Measurements from ENCODE around the gene RNU1-2. TPM values are rescaled to one million over a fixed set of nuclear protein-coding genes. Genes with fewer than 3 reads are reported as not detected.
"Not testable (repeated sequence)": the region's sequence is repeated elsewhere in the genome, so short reads cannot be mapped to it uniquely, and the experiment has no call there.

The RNU1-2 gene
- total RNA-seq, 1 experiment from 2014 or later, result not detected

GRCh38 chr1:16925635-16926490, 30.1 kb downstream of the RNU1-2 start:
- no peak for DNase-seq (ENCODE audit: low read depth)

- DNase-seq (ENCODE audit: low read depth), result no peak
These were observed 30.8 kb downstream of the RNU1-2 start for GRCh38 chr1:16926491-16927073.

- no peak for DNase-seq (ENCODE audit: low read depth)
These were observed 31.5 kb downstream of the RNU1-2 start for GRCh38 chr1:16927256-16927655.

GRCh38 chr1:16927711-16928485, 32.1 kb downstream of the RNU1-2 start:
- DNase-seq (ENCODE audit: low read depth), result no peak

- DNase-seq (ENCODE audit: low read depth), result not testable (repeated sequence)
These were observed 33.6 kb downstream of the RNU1-2 start for GRCh38 chr1:16929146-16930041.

- DNase-seq (ENCODE audit: low read depth), result not testable (repeated sequence)
These were observed 35.6 kb downstream of the RNU1-2 start for GRCh38 chr1:16931206-16931934.

GRCh38 chr1:16933945-16934344, 38.2 kb downstream of the RNU1-2 start:
- DNase-seq (ENCODE audit: low read depth), result not testable (repeated sequence)

- DNase-seq (ENCODE audit: low read depth), result not testable (repeated sequence)
These were observed 40.8 kb downstream of the RNU1-2 start for GRCh38 chr1:16936580-16936979.

GRCh38 chr1:16938351-16939321, 42.9 kb downstream of the RNU1-2 start:
- no peak for DNase-seq (ENCODE audit: low read depth)

GRCh38 chr1:16939386-16940180, 43.8 kb downstream of the RNU1-2 start:
- DNase-seq (ENCODE audit: low read depth), result not testable (repeated sequence)

- DNase-seq (ENCODE audit: low read depth), result no peak
These were observed 48.3 kb downstream of the RNU1-2 start for GRCh38 chr1:16944038-16944437.

- DNase-seq (ENCODE audit: low read depth), result not testable (repeated sequence)
These were observed 49.7 kb downstream of the RNU1-2 start for GRCh38 chr1:16945512-16945911.

Other genes with a start within 250 kb of the RNU1-2 start
- gene RNU1-3, start 229.0 kb upstream of the RNU1-2 start, total RNA-seq (2014; rRNA removed; shearing (Covaris generic)), result not detected in 2 replicates
- gene RNU1-4, start 155.5 kb upstream of the RNU1-2 start, total RNA-seq (2014; rRNA removed; shearing (Covaris generic)), result not detected in 2 replicates
- 4.6 and 4.8 TPM in 2 replicates for gene CROCC, start 26.0 kb downstream of the RNU1-2 start, total RNA-seq (2014; rRNA removed; shearing (Covaris generic))
- gene MFAP2, start 84.6 kb downstream of the RNU1-2 start, total RNA-seq (2014; rRNA removed; shearing (Covaris generic)), result 0.12 TPM in 1 of 2 replicates, not detected in the other
- gene ATP13A2, start 115.9 kb downstream of the RNU1-2 start, total RNA-seq (2014; rRNA removed; shearing (Covaris generic)), result 18.3 and 36.3 TPM in 2 replicates
- 298 and 307 TPM in 2 replicates for gene SDHB, start 158.1 kb downstream of the RNU1-2 start, total RNA-seq (2014; rRNA removed; shearing (Covaris generic))
- gene PADI2, start 223.5 kb downstream of the RNU1-2 start, total RNA-seq (2014; rRNA removed; shearing (Covaris generic)), result 0.12 and 1.3 TPM in 2 replicates

All from M059J (cell line).